H1 (cell line): Measurements from ENCODE around the gene GCAT. TPM values are rescaled to one million over a fixed set of nuclear protein-coding genes. Genes with fewer than 3 reads are reported as not detected.

Experiments used
- ASH2L ChIP-seq: fragments of 200-600, 300-600 bp; sonication (generic); IDR thresholded peaks from one replicate; pipeline ENCODE4 v1.7.1; 2017; ENCODE audit warnings: low read length
- CHD7 ChIP-seq: fragments of 300-600 bp; sonication (generic); IDR thresholded peaks from 2 replicates; pipeline ENCODE4 v1.7.1; 2012; ENCODE audit warnings: low read length, moderate library complexity, mild to moderate bottlenecking, inconsistent platforms; ENCODE audit not compliant: insufficient replicate concordance
- CTCF ChIP-seq, 3 experiments: IDR thresholded peaks; 1 replicate in 2 of 3; 2 replicates in 1 of 3; pipeline versions ENCODE4 v1.5.1 to v1.6.1; 2011; ENCODE audit warnings: low read length in 3 of 3, mild to moderate bottlenecking in 3 of 3, inconsistent platforms in 2 of 3, low read depth in 1 of 3, moderate library complexity in 1 of 3; ENCODE audit not compliant: insufficient read depth in 1 of 3; ENCODE audit errors: control extremely low read depth in 1 of 3
- HDAC6 ChIP-seq: IDR thresholded peaks from one replicate; pipeline ENCODE4 v1.7.1; 2012; ENCODE audit warnings: low read depth, mild to moderate bottlenecking, inconsistent platforms, low read length, moderate library complexity
- NRF1 ChIP-seq: IDR thresholded peaks from 2 replicates; pipeline ENCODE4 v1.6.1; 2011; ENCODE audit warnings: mild to moderate bottlenecking, low read depth, low read length, improper control_type of control experiment
- PHF8 ChIP-seq: fragments of 200-600 bp; sonication (generic); conservative IDR thresholded peaks from 2 replicates; pipeline ENCODE4 v1.7.1; 2012; ENCODE audit warnings: low read depth, mild to moderate bottlenecking, inconsistent platforms, low read length, moderate library complexity
- TBP ChIP-seq: IDR thresholded peaks from 2 replicates; pipeline ENCODE4 v1.6.1; 2011; ENCODE audit warnings: low read depth, low read length, improper control_type of control experiment
- YY1 ChIP-seq: IDR thresholded peaks from 2 replicates; pipeline ENCODE4 v1.6.1; 2011; ENCODE audit warnings: low read depth, mild to moderate bottlenecking, low read length
- polyA plus RNA-seq, 7 experiments: library from polyadenylated mRNA; depleted of rRNA in 3 of 7; stranded (reverse) in 5 of 7; unstranded in 2 of 7; fragments of >200 nt in 5 of 7; fragments of 200-250 nt in 2 of 7; gene quantifications; 1 replicate in 5 of 7; 2 replicates in 1 of 7; 4 replicates in 1 of 7; pipeline versions ENCODE4 v1.2.1 to v1.2.3, GENCODE V29; 2011 to 2013; ENCODE audit warnings: missing spikeins in 2 of 7, mixed read lengths in 2 of 7
- total RNA-seq: library from RNA; stranded (reverse); fragmentation: NEBNext Ultra II Directional; extraction: Animal tissue kit (Norgen Biotek cat#: 25700); gene quantifications from 2 replicates; pipeline ENCODE4 v1.2.1, GENCODE V29; 2021

GCAT gene
- total and polyA plus RNA-seq, 2 of the 8 experiments (the other 6 are each of a cell fraction or from before 2014, with no cell fraction given) = 24.3 to 47.5 TPM

DNA sequence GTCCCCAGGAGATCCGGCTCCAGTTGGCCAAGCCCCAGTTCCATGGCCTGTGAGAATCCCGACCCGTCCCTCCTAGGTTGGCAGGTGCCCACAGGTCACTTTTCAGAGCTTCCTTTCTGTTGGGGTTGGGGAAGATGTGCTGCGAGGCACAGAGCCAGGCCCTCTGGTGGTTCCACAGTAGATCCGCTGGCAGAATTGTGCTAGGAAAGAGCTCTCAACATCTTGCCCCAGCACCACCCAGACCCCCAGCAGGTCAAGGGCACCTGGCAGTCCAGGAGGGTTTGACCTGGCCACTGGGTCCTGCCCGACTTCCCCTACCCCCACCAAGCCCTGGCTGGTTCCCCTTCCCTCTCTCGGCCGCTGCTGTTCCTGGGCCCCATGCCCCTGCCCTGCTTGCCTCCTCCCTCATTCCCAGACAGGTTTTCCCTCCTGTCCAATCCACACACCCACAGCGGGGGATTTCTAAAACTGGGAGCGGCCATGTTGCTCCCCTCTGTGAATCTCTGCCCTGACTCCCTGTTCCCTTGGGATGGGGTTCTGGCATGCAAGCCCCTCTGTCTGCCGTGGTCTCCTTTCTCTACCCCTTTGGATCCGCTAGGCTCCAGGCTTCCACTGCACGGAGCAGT lies 26.2 kb upstream of the GCAT start (continued):
- no peak for TF ChIP-seq CHD7
- TF ChIP-seq CTCF (IDR thresholded peaks at IDR 0.05; ENCODE audit: control extremely low read depth in 1 of 3, insufficient read depth in 1 of 3, low read depth in 1 of 3, low read length in 3 of 3) = peak; percentile 50 to 57 (median 55)
- no peak for TF ChIP-seq NRF1
- TF ChIP-seq YY1 = no peak
- TF ChIP-seq ASH2L = no peak
- TF ChIP-seq HDAC6 = no peak
- TF ChIP-seq TBP = no peak
- TF ChIP-seq PHF8 = no peak
